GM12878 (cell line): ENCODE results near the gene PRKAB2. TPM values are rescaled to one million over a fixed set of nuclear protein-coding genes. Genes with fewer than 3 reads are reported as not detected.
"Not testable (repeated sequence)": the region's sequence is repeated elsewhere in the genome, so short reads cannot be mapped to it uniquely, and the experiment has no call there.

Source experiments
- ATAC-seq: fragments of 200-7000 bp; cut with Tn5 transposase; 3 replicates; pipeline ENCODE4 v1.9.1; 2020; ENCODE audit warnings: mild to moderate bottlenecking, moderate library complexity
- BruUV-seq: library from RNA; stranded (reverse); fragments of 400-500 nt; replicated peaks from 2 replicates; lab custom pipeline; 2021; lab: Mats Ljungman, UMichigan
- CTCF ChIA-PET: fragments of 300-600 bp; sonication (Branson Sonifier 250); formaldehyde crosslinking; extraction: SDS; loops from one replicate; lab custom pipeline; 2021; ENCODE audit warnings: inconsistent platforms; lab: Yijun Ruan, JAX
- POLR2A ChIA-PET: fragments of 350-600 bp; formaldehyde crosslinking; extraction: SDS; loops from one replicate; lab custom pipeline; 2021; ENCODE audit warnings: inconsistent platforms; lab: Charles Lee
- RAD21 ChIA-PET: fragments of 300-600 bp; sonication (Branson Sonifier 250); formaldehyde crosslinking; loops from one replicate; lab custom pipeline; 2023; ENCODE audit warnings: antibody characterized with exemption; ENCODE audit not compliant: unreplicated experiment; lab: Charles Lee
- SMC1A ChIA-PET: fragments of 300-600 bp; sonication (Branson Sonifier 250); formaldehyde crosslinking; loops from one replicate; lab custom pipeline; 2023; ENCODE audit not compliant: unreplicated experiment, uncharacterized antibody; lab: Charles Lee
- DNase-seq: peaks from one replicate; pipeline ENCODE4 v3.0.0-alpha.2; 2011; ENCODE audit warnings: low read depth, low spot score
- FAIRE-seq: peaks from 3 replicates; lab custom pipeline; 2011; peaks lifted over from hg19 to GRCh38; lab: Jason Lieb, UNC
- H2AFZ ChIP-seq: 2 replicates; pipeline ENCODE4 v1.6.0; 2011; ENCODE audit warnings: low read depth, low read length, control low read depth; ENCODE audit not compliant: control insufficient read depth
- H3K27ac ChIP-seq: 2 replicates; pipeline ENCODE4 v1.5.1; 2011; ENCODE audit warnings: control low read depth; ENCODE audit not compliant: control insufficient read depth, insufficient read depth
- H3K27me3 ChIP-seq, 2 experiments: replicated peaks in 1 of 2; 2 replicates each; pipeline versions ENCODE4 v1.6.0 to v1.6.1; 2011; ENCODE audit warnings: low read length in 1 of 2; ENCODE audit not compliant: control insufficient read depth in 2 of 2, insufficient read depth in 2 of 2
- H3K36me3 ChIP-seq, 2 experiments: 2 replicates each; pipeline ENCODE4 v1.5.1; 2011; ENCODE audit warnings: low read length in 1 of 2; ENCODE audit not compliant: control insufficient read depth in 2 of 2, insufficient read depth in 2 of 2
- H3K4me1 ChIP-seq: 2 replicates; pipeline ENCODE4 v1.6.1; 2011; ENCODE audit warnings: mild to moderate bottlenecking, low read length, moderate library complexity, mixed read lengths; ENCODE audit not compliant: control insufficient read depth, insufficient read depth
- H3K4me2 ChIP-seq: 2 replicates; pipeline ENCODE4 v1.6.0; 2011; ENCODE audit warnings: control low read depth; ENCODE audit not compliant: control insufficient read depth, insufficient read depth
- H3K4me3 ChIP-seq: fragments of 200-600 bp; sonication (generic); 2 replicates; pipeline ENCODE4 v1.5.1; 2016
- H3K79me2 ChIP-seq: 2 replicates; pipeline ENCODE4 v1.6.0; 2011; ENCODE audit warnings: low read length; ENCODE audit not compliant: control insufficient read depth, insufficient read depth
- H3K9ac ChIP-seq: 2 replicates; pipeline ENCODE4 v1.8.0; 2011; ENCODE audit warnings: low read length, control low read depth, mixed read lengths; ENCODE audit not compliant: control insufficient read depth, insufficient read depth
- H3K9me3 ChIP-seq: replicated peaks from 3 replicates; pipeline ENCODE4 v1.5.1; 2011; ENCODE audit warnings: mild to moderate bottlenecking, low read length; ENCODE audit not compliant: control insufficient read depth, insufficient read depth
- H4K20me1 ChIP-seq: 2 replicates; pipeline ENCODE4 v1.6.0; 2011; ENCODE audit not compliant: control insufficient read depth, insufficient read depth
- BMI1 ChIP-seq: fragments of 450-650 bp; IDR thresholded peaks from 2 replicates; pipeline ENCODE4 v1.6.1; 2016; ENCODE audit warnings: mild to moderate bottlenecking, moderate library complexity, borderline replicate concordance
- FOS ChIP-seq: IDR thresholded peaks from 3 replicates; pipeline ENCODE4 v1.6.1; 2011; ENCODE audit warnings: borderline replicate concordance; ENCODE audit not compliant: insufficient read length; ENCODE audit errors: extremely low read depth
- NFYB ChIP-seq: IDR thresholded peaks from 2 replicates; pipeline ENCODE4 v1.6.1; 2011; ENCODE audit warnings: low read depth, mild to moderate bottlenecking, low read length, improper control_type of control experiment, moderate library complexity; ENCODE audit not compliant: insufficient read depth
- YBX1 ChIP-seq: fragments of 450-650 bp; IDR thresholded peaks from 2 replicates; pipeline ENCODE4 v1.6.1; 2016; ENCODE audit warnings: antibody characterized with exemption
- ZBED1 ChIP-seq: IDR thresholded peaks from 2 replicates; pipeline ENCODE4 v1.6.1; 2016; ENCODE audit warnings: borderline replicate concordance
- ZNF274 ChIP-seq: IDR thresholded peaks from one replicate; pipeline ENCODE4 v1.8.0; 2011; ENCODE audit not compliant: insufficient read length, insufficient read depth
- WGBS: methylation state at CpG from one replicate; pipeline ENCODE4 v1.1.6; 2016; ENCODE audit warnings: low lambda C conversion rate; ENCODE audit not compliant: insufficient replicate concordance, insufficient coverage; ENCODE audit errors: missing lambda C conversion rate; 5-methylcytosine and 5-hydroxymethylcytosine counted together
- in situ Hi-C: fragments of 300-500 bp; cut with MboI; formaldehyde crosslinking; loops from 9 replicates; pipeline ENCODE4 v1.14.3; 2018; ENCODE audit warnings: mixed read lengths
- intact Hi-C: fragments of 100-400 bp; cut with micrococcal nuclease; formaldehyde crosslinking; loops from one replicate; pipeline ENCODE4 v1.14.2; 2022; ENCODE audit not compliant: unreplicated experiment
- polyA plus RNA-seq, 11 experiments: library from polyadenylated mRNA; depleted of rRNA in 4 of 11; unstranded in 6 of 11; stranded (reverse) in 5 of 11; fragments of >200 nt; fragmentation: Nextera tagmentation in 4 of 11; fragmentation: Illumina TruSeq in 1 of 11; extraction: Ambion mirVana in 4 of 11; extraction: Trizol in 1 of 11; gene quantifications; 1 replicate in 1 of 11; 2 replicates in 10 of 11; pipeline versions ENCODE4 v1.2.1 to v1.2.3, GENCODE V29; 2011 to 2016; ENCODE audit warnings: inconsistent platforms in 2 of 11, missing spikeins in 2 of 11, low read depth in 1 of 11
- total RNA-seq, 4 experiments: library from RNA; depleted of rRNA in 3 of 4; stranded (reverse); fragments of >200 nt in 3 of 4; fragmentation: Illumina TruSeq in 1 of 4; extraction: Trizol in 1 of 4; gene quantifications; 2 replicates each; pipeline versions ENCODE4 v1.2.1 to v1.2.3, GENCODE V29; 2013 to 2021
- TF ChIP-seq, protein P1 (sequence below): fragments of 450-650 bp; IDR thresholded peaks from 2 replicates; pipeline ENCODE4 v1.6.1; 2017; ENCODE audit warnings: mild to moderate bottlenecking, low read depth, inconsistent platforms; ENCODE audit not compliant: poor library complexity, severe bottlenecking
- TF ChIP-seq, protein P2 (sequence below): fragments of 450-650 bp; IDR thresholded peaks from 2 replicates; pipeline ENCODE4 v1.6.1; 2018; ENCODE audit warnings: borderline replicate concordance, mild to moderate bottlenecking; ENCODE audit not compliant: partially characterized antibody

Gene PRKAB2
- total and polyA plus RNA-seq, 10 of the 15 experiments (the other 5 are each of a cell fraction or from before 2014, with no cell fraction given): 2.2 to 26.4 (median 6.7) TPM

DNA sequence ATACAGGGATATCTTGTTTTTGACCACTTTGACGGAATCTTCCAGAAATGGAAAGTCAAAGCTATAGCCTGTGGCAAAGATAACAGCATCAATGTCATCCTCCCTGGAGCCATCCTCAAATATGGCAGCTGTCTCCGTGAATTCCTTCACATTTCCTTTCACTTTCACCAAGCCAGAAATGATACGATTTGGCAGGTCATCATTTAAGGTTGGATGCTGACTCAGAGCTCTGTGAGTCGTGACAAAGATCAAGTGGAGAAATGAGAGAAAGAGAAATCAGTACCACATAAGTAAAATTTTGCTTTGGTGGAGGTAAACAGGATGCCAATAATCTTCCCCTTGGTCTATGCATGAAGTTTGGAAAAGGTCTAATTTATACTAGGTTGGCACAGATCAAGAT, 29.0 kb upstream of the PRKAB2 start (continued):
- TF ChIP-seq, protein P1, sequence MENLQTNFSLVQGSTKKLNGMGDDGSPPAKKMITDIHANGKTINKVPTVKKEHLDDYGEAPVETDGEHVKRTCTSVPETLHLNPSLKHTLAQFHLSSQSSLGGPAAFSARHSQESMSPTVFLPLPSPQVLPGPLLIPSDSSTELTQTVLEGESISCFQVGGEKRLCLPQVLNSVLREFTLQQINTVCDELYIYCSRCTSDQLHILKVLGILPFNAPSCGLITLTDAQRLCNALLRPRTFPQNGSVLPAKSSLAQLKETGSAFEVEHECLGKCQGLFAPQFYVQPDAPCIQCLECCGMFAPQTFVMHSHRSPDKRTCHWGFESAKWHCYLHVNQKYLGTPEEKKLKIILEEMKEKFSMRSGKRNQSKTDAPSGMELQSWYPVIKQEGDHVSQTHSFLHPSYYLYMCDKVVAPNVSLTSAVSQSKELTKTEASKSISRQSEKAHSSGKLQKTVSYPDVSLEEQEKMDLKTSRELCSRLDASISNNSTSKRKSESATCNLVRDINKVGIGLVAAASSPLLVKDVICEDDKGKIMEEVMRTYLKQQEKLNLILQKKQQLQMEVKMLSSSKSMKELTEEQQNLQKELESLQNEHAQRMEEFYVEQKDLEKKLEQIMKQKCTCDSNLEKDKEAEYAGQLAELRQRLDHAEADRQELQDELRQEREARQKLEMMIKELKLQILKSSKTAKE: no peak
- TF ChIP-seq NFYB: no peak
- TF ChIP-seq, protein P2, sequence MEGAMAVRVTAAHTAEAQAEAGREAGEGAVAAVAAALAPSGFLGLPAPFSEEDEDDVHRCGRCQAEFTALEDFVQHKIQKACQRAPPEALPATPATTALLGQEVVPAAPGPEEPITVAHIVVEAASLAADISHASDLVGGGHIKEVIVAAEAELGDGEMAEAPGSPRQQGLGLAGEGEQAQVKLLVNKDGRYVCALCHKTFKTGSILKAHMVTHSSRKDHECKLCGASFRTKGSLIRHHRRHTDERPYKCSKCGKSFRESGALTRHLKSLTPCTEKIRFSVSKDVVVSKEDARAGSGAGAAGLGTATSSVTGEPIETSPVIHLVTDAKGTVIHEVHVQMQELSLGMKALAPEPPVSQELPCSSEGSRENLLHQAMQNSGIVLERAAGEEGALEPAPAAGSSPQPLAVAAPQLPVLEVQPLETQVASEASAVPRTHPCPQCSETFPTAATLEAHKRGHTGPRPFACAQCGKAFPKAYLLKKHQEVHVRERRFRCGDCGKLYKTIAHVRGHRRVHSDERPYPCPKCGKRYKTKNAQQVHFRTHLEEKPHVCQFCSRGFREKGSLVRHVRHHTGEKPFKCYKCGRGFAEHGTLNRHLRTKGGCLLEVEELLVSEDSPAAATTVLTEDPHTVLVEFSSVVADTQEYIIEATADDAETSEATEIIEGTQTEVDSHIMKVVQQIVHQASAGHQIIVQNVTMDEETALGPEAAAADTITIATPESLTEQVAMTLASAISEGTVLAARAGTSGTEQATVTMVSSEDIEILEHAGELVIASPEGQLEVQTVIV: no peak
- no peak for TF ChIP-seq FOS
- TF ChIP-seq BMI1: no peak
- no peak for TF ChIP-seq ZBED1
- TF ChIP-seq YBX1: no peak
- no peak for TF ChIP-seq ZNF274

DNA sequence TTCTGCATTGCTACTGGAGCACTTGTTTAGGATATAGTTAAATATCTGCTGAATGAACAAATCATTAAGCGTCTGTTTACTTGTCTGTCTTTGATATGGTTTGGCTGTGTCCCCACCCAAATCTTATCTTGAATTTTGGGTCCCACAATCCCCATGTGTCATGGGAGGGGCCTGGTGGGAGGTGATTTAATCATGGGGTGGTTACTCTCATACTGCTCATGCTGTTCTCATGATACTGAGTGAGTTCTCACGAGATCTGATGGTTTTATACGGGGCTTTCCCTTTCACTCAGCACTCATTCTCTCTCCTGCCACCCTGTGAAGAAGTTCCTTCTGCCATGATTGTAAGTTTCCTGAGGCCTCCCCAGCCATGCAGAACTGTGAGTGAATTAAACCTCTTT, 25.1 kb upstream of the PRKAB2 start:
- H2AFZ ChIP-seq, BruUV-seq, RAD21 ChIA-PET, CTCF ChIA-PET, DNase-seq, H3K9ac ChIP-seq, H3K4me1 ChIP-seq, H3K79me2 ChIP-seq, H3K4me3 ChIP-seq, SMC1A ChIA-PET, H3K36me3 ChIP-seq, H3K4me2 ChIP-seq, FAIRE-seq, H3K27ac ChIP-seq, H3K27me3 ChIP-seq, H3K9me3 ChIP-seq, H4K20me1 ChIP-seq, intact Hi-C loops, POLR2A ChIA-PET, in situ Hi-C loops, ATAC-seq: not testable (repeated sequence)
- 67% methylated on average over 3 of the region's 3 CpGs for WGBS
